HL-60 (cell line): Measurements from ENCODE around the gene DPP4.

Experiments used
- DNase-seq, 2 experiments: peaks; one replicate each; pipeline ENCODE4 v3.0.0-alpha.2; 2010 to 2020; ENCODE audit warnings: low read depth in 1 of 2, low spot score in 1 of 2
- H3K27ac ChIP-seq: fragments of 250-450 bp; sonication (Bioruptor Pico); replicated peaks from 2 replicates; pipeline ENCODE4 v1.5.1; 2020; ENCODE audit warnings: mild to moderate bottlenecking, moderate library complexity
- H3K27me3 ChIP-seq: fragments of 250-450 bp; sonication (Bioruptor Pico); 2 replicates; pipeline ENCODE4 v1.5.1; 2021; ENCODE audit warnings: mild to moderate bottlenecking, moderate library complexity; ENCODE audit not compliant: insufficient read depth, poor library complexity, severe bottlenecking
- H3K4me3 ChIP-seq: replicated peaks from 2 replicates; pipeline ENCODE4 v1.5.1; 2011; ENCODE audit warnings: mild to moderate bottlenecking, control low read depth, low read length; ENCODE audit not compliant: insufficient read depth
- CTCF ChIP-seq: IDR thresholded peaks from one replicate; pipeline ENCODE4 v1.5.1; 2011; ENCODE audit warnings: low read length, control low read depth, inconsistent platforms; ENCODE audit not compliant: insufficient read depth
- GABPA ChIP-seq: IDR thresholded peaks from 2 replicates; pipeline ENCODE4 v1.6.1; 2012; ENCODE audit warnings: low read depth
- POLR2AphosphoS5 ChIP-seq: IDR thresholded peaks from 2 replicates; pipeline ENCODE4 v1.6.1; 2012; ENCODE audit warnings: low read depth
- REST ChIP-seq: IDR thresholded peaks from 2 replicates; pipeline ENCODE4 v1.6.1; 2012; ENCODE audit warnings: low read depth; ENCODE audit not compliant: insufficient replicate concordance
- SPI1 ChIP-seq: IDR thresholded peaks from 2 replicates; pipeline ENCODE4 v1.6.1; 2012; ENCODE audit warnings: low read depth, mild to moderate bottlenecking, borderline replicate concordance

DPP4 gene

GRCh38 chr2:162090109-162090508, 16.1 kb upstream of the DPP4 start:
- H3K27ac ChIP-seq, result no peak overlapping the region
- no peak overlapping the region for H3K4me3 ChIP-seq
- no peak for DNase-seq
- H3K27me3 ChIP-seq, result no peaks in the 10 kb centered on the region
- TF ChIP-seq GABPA (no peak), POLR2AphosphoS5 (no peak), SPI1 (no peak), REST (no peak), CTCF (no peak)

GRCh38 chr2:162086904-162087303, 12.9 kb upstream of the DPP4 start:
- Histone ChIP-seq H3K4me3 (no peak overlapping the region), H3K27ac (no peak overlapping the region)

GRCh38 chr2:162085090-162085891, 11.3 kb upstream of the DPP4 start:
- H3K27me3 ChIP-seq, result peaks cover 3% of the 10 kb centered on the region
- no peak for DNase-seq
- TF ChIP-seq POLR2AphosphoS5 (no peak), GABPA (no peak), CTCF (no peak), REST (no peak), SPI1 (no peak)
- no peak overlapping the region for H3K27ac ChIP-seq
- no peak overlapping the region for H3K4me3 ChIP-seq

More at GRCh38 chr2:162086904-162087303, 12.9 kb upstream of the DPP4 start:
- peaks cover 3% of the 10 kb centered on the region for H3K27me3 ChIP-seq
- no peak for DNase-seq
- TF ChIP-seq CTCF, result no peak

GRCh38 chr2:162084536-162084935, 10.5 kb upstream of the DPP4 start:
- DNase-seq, result no peak
- TF ChIP-seq CTCF, result no peak
- TF ChIP-seq SPI1, result no peak
- TF ChIP-seq REST, result no peak
- TF ChIP-seq POLR2AphosphoS5, result no peak
- no peak for TF ChIP-seq GABPA
- Histone ChIP-seq H3K27ac (no peak overlapping the region), H3K4me3 (no peak overlapping the region), H3K27me3 (peaks cover 3% of the 10 kb centered on the region)
